Trophoblast cell (in vitro differentiated cells and primary cell): ENCODE data around the gene PRELP. TPM values are rescaled to one million over a fixed set of nuclear protein-coding genes. Genes with fewer than 3 reads are reported as not detected.

Experiments
- DNase-seq, 2 donors: peaks; one replicate each; pipeline ENCODE4 v3.0.0-alpha.2; 2016
- H2AFZ ChIP-seq: 2 replicates; pipeline ENCODE4 v1.6.1; 2013; ENCODE audit warnings: low read length, moderate library complexity, mild to moderate bottlenecking; ENCODE audit not compliant: insufficient read depth, poor library complexity
- H2AK5ac ChIP-seq: 2 replicates; pipeline ENCODE4 v1.6.1; 2013; ENCODE audit warnings: mild to moderate bottlenecking, low read length
- H2BK120ac ChIP-seq: 2 replicates; pipeline ENCODE4 v1.6.1; 2013; ENCODE audit warnings: low read length, mild to moderate bottlenecking, moderate library complexity; ENCODE audit not compliant: insufficient read depth, poor library complexity
- H2BK12ac ChIP-seq: 2 replicates; pipeline ENCODE4 v1.6.1; 2013; ENCODE audit warnings: mild to moderate bottlenecking, low read length, moderate library complexity
- H2BK5ac ChIP-seq: 2 replicates; pipeline ENCODE4 v1.6.1; 2013; ENCODE audit warnings: low read length, low read depth, moderate library complexity, mild to moderate bottlenecking; ENCODE audit not compliant: poor library complexity
- H3K14ac ChIP-seq: 2 replicates; pipeline ENCODE4 v1.6.1; 2013; ENCODE audit warnings: mild to moderate bottlenecking, low read length
- H3K18ac ChIP-seq: 2 replicates; pipeline ENCODE4 v1.6.1; 2013; ENCODE audit warnings: mild to moderate bottlenecking, low read length
- H3K23ac ChIP-seq: 2 replicates; pipeline ENCODE4 v1.6.1; 2013; ENCODE audit warnings: low read length
- H3K27ac ChIP-seq: 2 replicates; pipeline ENCODE4 v1.5.1; 2013; ENCODE audit warnings: low read depth, mild to moderate bottlenecking, inconsistent platforms, low read length, moderate library complexity
- H3K27me3 ChIP-seq: 2 replicates; pipeline ENCODE4 v1.6.1; 2013; ENCODE audit warnings: inconsistent platforms, mild to moderate bottlenecking, low read length, moderate library complexity; ENCODE audit not compliant: insufficient read depth
- H3K36me3 ChIP-seq, 2 experiments: 1 replicate in 1 of 2; 2 replicates in 1 of 2; pipeline ENCODE4 v1.6.1; 2013; ENCODE audit warnings: low read length in 2 of 2, mild to moderate bottlenecking in 2 of 2, moderate library complexity in 1 of 2; ENCODE audit not compliant: insufficient read depth in 2 of 2, control insufficient read depth in 1 of 2
- H3K4ac ChIP-seq: 2 replicates; pipeline ENCODE4 v1.6.1; 2013; ENCODE audit warnings: low read depth, mild to moderate bottlenecking, low read length, moderate library complexity
- H3K4me1 ChIP-seq, 2 experiments: 1 replicate in 1 of 2; 2 replicates in 1 of 2; pipeline ENCODE4 v1.6.1; 2013; ENCODE audit warnings: low read length in 2 of 2, mild to moderate bottlenecking in 2 of 2, moderate library complexity in 1 of 2; ENCODE audit not compliant: insufficient read depth in 2 of 2, control insufficient read depth in 1 of 2
- H3K4me2 ChIP-seq: 2 replicates; pipeline ENCODE4 v1.6.1; 2013; ENCODE audit warnings: inconsistent platforms, mild to moderate bottlenecking, low read length, moderate library complexity
- H3K4me3 ChIP-seq: 2 replicates; pipeline ENCODE4 v1.5.1; 2013; ENCODE audit warnings: mild to moderate bottlenecking, low read depth, low read length, inconsistent platforms
- H3K79me1 ChIP-seq: one replicate; pipeline ENCODE4 v1.6.1; 2013; ENCODE audit warnings: low read length
- H3K79me2 ChIP-seq: 2 replicates; pipeline ENCODE4 v1.6.1; 2013; ENCODE audit warnings: low read length, mild to moderate bottlenecking; ENCODE audit not compliant: control insufficient read depth, insufficient read depth, poor library complexity
- H3K9ac ChIP-seq: 2 replicates; pipeline ENCODE4 v1.6.1; 2013; ENCODE audit warnings: mild to moderate bottlenecking, low read length
- H3K9me3 ChIP-seq: 2 replicates; pipeline ENCODE4 v1.6.1; 2013; ENCODE audit warnings: low read depth, mild to moderate bottlenecking, control low read depth, inconsistent platforms, low read length; ENCODE audit not compliant: insufficient read depth
- H4K12ac ChIP-seq: 2 replicates; pipeline ENCODE4 v1.6.1; 2013; ENCODE audit warnings: low read depth, mild to moderate bottlenecking, low read length, moderate library complexity
- H4K8ac ChIP-seq: 2 replicates; pipeline ENCODE4 v1.6.1; 2013; ENCODE audit warnings: low read depth, mild to moderate bottlenecking, low read length, moderate library complexity
- H4K91ac ChIP-seq: one replicate; pipeline ENCODE4 v1.6.1; 2013; ENCODE audit warnings: low read depth, mild to moderate bottlenecking, low read length, moderate library complexity
- WGBS: extraction: QIAGEN DNeasy Blood & Tissue Kit; methylation state at CpG from one replicate; pipeline ENCODE4 v1.1.7; 2013; ENCODE audit warnings: missing lambda C conversion rate; ENCODE audit not compliant: insufficient read length, insufficient coverage; ENCODE audit errors: extremely low coverage; 5-methylcytosine and 5-hydroxymethylcytosine counted together
- polyA plus RNA-seq: library from polyadenylated mRNA; stranded (reverse); fragments of 200-250 nt; gene quantifications from 2 replicates; pipeline ENCODE4 v1.2.3, GENCODE V29; 2013

Gene PRELP
- polyA plus RNA-seq: 2.3 and 2.4 TPM in 2 replicates

- H2AK5ac ChIP-seq: no peak within 1 kb of the TSS
- no peak within 1 kb of the TSS for H3K4me3 ChIP-seq
- DNase-seq: no peak
Observed at GRCh38 chr1:203475012-203475981, at the start of gene PRELP. PRELP (plus strand) TSS chr1:203475806; CDS start chr1:203483185, 7,379 bp downstream.

DNA sequence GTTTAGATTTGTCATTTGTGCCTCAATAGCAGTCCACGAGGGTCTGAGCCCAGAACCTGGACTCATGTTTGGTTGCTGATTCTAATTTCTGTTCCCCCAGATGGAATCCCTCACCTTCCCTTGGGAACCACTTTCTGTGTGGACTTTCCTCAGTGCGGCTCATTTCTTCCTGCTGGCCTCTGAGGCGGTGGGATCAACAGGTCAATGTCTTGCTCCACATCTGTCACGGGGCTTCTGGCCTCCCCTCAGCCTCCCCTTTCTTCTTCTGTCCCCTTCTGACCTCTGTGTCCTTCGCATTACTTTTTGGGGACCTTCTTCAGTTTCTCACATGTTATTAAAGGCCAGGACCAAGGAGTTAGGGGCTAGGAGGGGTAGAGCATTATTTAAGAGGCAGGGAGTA is 49.2 kb upstream of the PRELP start:
- H3K4me3 ChIP-seq: no peak overlapping the region
- no peak for DNase-seq

More at GRCh38 chr1:203475012-203475981, at the start of gene PRELP:
- H3K23ac ChIP-seq: no peak within 1 kb of the TSS
- no peak within 1 kb of the TSS for H3K14ac ChIP-seq
- H3K79me1 ChIP-seq: no peaks in the 10 kb centered on the region
- no peak within 1 kb of the TSS for H2BK12ac ChIP-seq
- H3K9ac ChIP-seq: no peak within 1 kb of the TSS
- H2BK120ac ChIP-seq: no peak within 1 kb of the TSS
- peaks cover 1 to 3% of the 10 kb centered on the region in 2 experiments for H3K4me1 ChIP-seq
- no peak within 1 kb of the TSS for H2AFZ ChIP-seq
- no peak within 1 kb of the TSS for H4K91ac ChIP-seq
- no CpG with 5 or more reads among the region's 8 CpGs for WGBS
- H3K27ac ChIP-seq: no peak within 1 kb of the TSS
- no peaks in the 10 kb centered on the region for H3K27me3 ChIP-seq
- H3K9me3 ChIP-seq: no peaks in the 10 kb centered on the region
- no peak within 1 kb of the TSS for H4K8ac ChIP-seq
- no peak within 1 kb of the TSS for H3K18ac ChIP-seq
- H3K4ac ChIP-seq: no peak within 1 kb of the TSS
- H3K36me3 ChIP-seq: no peaks in the 10 kb centered on the region
- H3K79me2 ChIP-seq: no peaks in the 10 kb centered on the region
- H3K4me2 ChIP-seq: no peak within 1 kb of the TSS
- H4K12ac ChIP-seq: no peak within 1 kb of the TSS
- H2BK5ac ChIP-seq: no peak within 1 kb of the TSS

GRCh38 chr1:203426870-203427269 is 48.7 kb upstream of the PRELP start:
- Histone ChIP-seq H3K9me3 (no peaks in the 10 kb centered on the region), H3K4me2 (no peak overlapping the region), H3K79me2 (no peaks in the 10 kb centered on the region), H3K79me1 (no peaks in the 10 kb centered on the region), H2BK12ac (no peak overlapping the region), H2BK5ac (no peak overlapping the region), H4K91ac (no peak overlapping the region), H3K23ac (no peak overlapping the region), H4K8ac (no peak overlapping the region), H3K18ac (no peak overlapping the region), H3K4me3 (no peak overlapping the region), H3K4me1 (peaks cover 0 to 6% of the 10 kb centered on the region in 2 experiments), H2AK5ac (no peak overlapping the region), H3K14ac (no peak overlapping the region), H3K36me3 (no peaks in the 10 kb centered on the region), H3K27me3 (peaks cover 2% of the 10 kb centered on the region), H3K9ac (no peak overlapping the region), H4K12ac (no peak overlapping the region), H3K4ac (no peak overlapping the region), H2AFZ (no peak overlapping the region), H2BK120ac (no peak overlapping the region), H3K27ac (no peak overlapping the region)
- no peak for DNase-seq
- WGBS: no CpG with 5 or more reads among the region's 2 CpGs

More for the DNA sequence above, 49.2 kb upstream of the PRELP start:
- H4K8ac ChIP-seq: no peak overlapping the region
- peaks cover 0 to 6% of the 10 kb centered on the region in 2 experiments for H3K4me1 ChIP-seq
- H2BK120ac ChIP-seq: no peak overlapping the region
- H4K12ac ChIP-seq: no peak overlapping the region
- H3K18ac ChIP-seq: no peak overlapping the region
- no peak overlapping the region for H2BK5ac ChIP-seq
- H3K9me3 ChIP-seq: peaks cover 1% of the 10 kb centered on the region
- H2AK5ac ChIP-seq: no peak overlapping the region
- no peak overlapping the region for H4K91ac ChIP-seq
- H3K4me2 ChIP-seq: no peak overlapping the region
- H2BK12ac ChIP-seq: no peak overlapping the region
- H3K36me3 ChIP-seq: no peaks in the 10 kb centered on the region
- H3K27me3 ChIP-seq: peaks cover 2% of the 10 kb centered on the region
- no peak overlapping the region for H3K9ac ChIP-seq
- no peaks in the 10 kb centered on the region for H3K79me2 ChIP-seq
- no peak overlapping the region for H3K14ac ChIP-seq
- no CpG with 5 or more reads among the region's 5 CpGs for whole genome bisulfite sequencing
- H3K4ac ChIP-seq: no peak overlapping the region
- no peak overlapping the region for H3K27ac ChIP-seq
- H3K23ac ChIP-seq: no peak overlapping the region
- H2AFZ ChIP-seq: no peak overlapping the region
- no peaks in the 10 kb centered on the region for H3K79me1 ChIP-seq

DNA sequence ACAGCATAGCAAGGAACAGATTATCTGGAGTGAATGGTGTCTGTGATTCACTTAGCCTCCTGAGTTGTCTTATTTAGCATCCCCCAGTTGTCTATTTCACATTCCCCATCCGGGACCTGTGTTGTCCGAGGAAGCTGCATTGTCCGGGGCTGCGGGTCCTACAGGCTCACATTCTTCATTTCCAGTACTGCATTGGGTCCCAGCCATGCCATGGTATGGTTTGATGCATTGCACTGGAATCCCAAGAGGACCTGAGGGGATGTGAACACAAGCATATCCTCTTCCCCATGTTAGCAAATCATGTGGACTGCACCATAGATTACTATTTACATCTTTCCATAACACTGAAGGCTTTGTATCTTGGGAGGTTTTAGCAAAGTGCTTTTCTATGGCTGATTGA is 48.2 kb upstream of the PRELP start:
- WGBS: no CpG with 5 or more reads among the region's 4 CpGs
- Histone ChIP-seq H2AFZ (no peak overlapping the region), H4K12ac (no peak overlapping the region), H2BK120ac (no peak overlapping the region), H3K79me1 (no peaks in the 10 kb centered on the region), H2AK5ac (no peak overlapping the region), H4K91ac (no peak overlapping the region), H3K79me2 (no peaks in the 10 kb centered on the region), H4K8ac (no peak overlapping the region), H3K9ac (no peak overlapping the region), H2BK5ac (no peak overlapping the region), H3K14ac (no peak overlapping the region), H3K4me3 (no peak overlapping the region), H3K4ac (no peak overlapping the region), H2BK12ac (no peak overlapping the region), H3K18ac (no peak overlapping the region), H3K23ac (no peak overlapping the region), H3K36me3 (no peaks in the 10 kb centered on the region), H3K27ac (no peak overlapping the region), H3K27me3 (peaks cover 2% of the 10 kb centered on the region), H3K4me2 (no peak overlapping the region), H3K4me1 (peaks cover 0 to 6% of the 10 kb centered on the region in 2 experiments), H3K9me3 (no peaks in the 10 kb centered on the region)
- peak; percentile 68 to 74 for DNase-seq
